SU-DHL-6 (cell line): ENCODE measurements around the gene C1orf232.

Source experiments
- H2AFZ ChIP-seq: fragments of 200-600 bp; sonication (generic); 2 replicates; pipeline ENCODE4 v1.6.1; 2014; ENCODE audit warnings: low read depth, mild to moderate bottlenecking, moderate library complexity, mixed read lengths, antibody characterized with exemption, low read length; ENCODE audit not compliant: severe bottlenecking
- H3F3A ChIP-seq: fragments of 200-600 bp; shearing (Covaris generic); 2 replicates; pipeline ENCODE4 v1.6.0; 2016; ENCODE audit warnings: antibody characterized with exemption, mild to moderate bottlenecking; ENCODE audit not compliant: insufficient read depth
- H3K27ac ChIP-seq: fragments of 200-600 bp; sonication (generic); 2 replicates; pipeline ENCODE4 v1.5.1; 2016; ENCODE audit warnings: low read depth, mild to moderate bottlenecking, low read length, moderate library complexity, mixed read lengths
- H3K27me3 ChIP-seq: fragments of 200-600 bp; sonication (generic), shearing (Covaris generic); 2 replicates; pipeline ENCODE4 v1.6.0; 2014; ENCODE audit warnings: mild to moderate bottlenecking, low read length
- H3K36me3 ChIP-seq: fragments of 200-600 bp; sonication (generic); 2 replicates; pipeline ENCODE4 v1.6.1; 2014; ENCODE audit warnings: mild to moderate bottlenecking, low read length, mixed read lengths
- H3K4me2 ChIP-seq: fragments of 300-600, 200-600 bp; shearing (Covaris generic), sonication (generic); 2 replicates; pipeline ENCODE4 v1.6.0; 2014; ENCODE audit warnings: low read length, low read depth, mild to moderate bottlenecking; ENCODE audit not compliant: poor library complexity, severe bottlenecking
- H3K4me3 ChIP-seq: fragments of 200-600 bp; sonication (generic); 2 replicates; pipeline ENCODE4 v1.5.1; 2014; ENCODE audit warnings: antibody characterized with exemption, low read length, mild to moderate bottlenecking, mixed read lengths; ENCODE audit not compliant: insufficient read depth, poor library complexity, severe bottlenecking
- H3K79me2 ChIP-seq: fragments of 200-600 bp; sonication (generic); 2 replicates; pipeline ENCODE4 v1.6.1; 2014; ENCODE audit warnings: mild to moderate bottlenecking, low read length, moderate library complexity; ENCODE audit not compliant: insufficient read depth
- H3K9ac ChIP-seq: fragments of 200-600 bp; sonication (generic); 2 replicates; pipeline ENCODE4 v1.7.0; 2014; ENCODE audit warnings: mild to moderate bottlenecking, low read length
- H3K9me2 ChIP-seq: fragments of 200-600 bp; sonication (generic); replicated peaks from 2 replicates; pipeline ENCODE4 v1.6.1; 2014; ENCODE audit warnings: low read length; ENCODE audit not compliant: insufficient read depth
- H3K9me3 ChIP-seq: fragments of 200-600 bp; sonication (generic); 2 replicates; pipeline ENCODE4 v1.6.1; 2014; ENCODE audit warnings: low read length, mixed read lengths; ENCODE audit not compliant: insufficient read depth
- H4K20me1 ChIP-seq: fragments of 200-600 bp; sonication (generic); 2 replicates; pipeline ENCODE4 v1.6.1; 2014; ENCODE audit warnings: low read depth, mild to moderate bottlenecking, antibody characterized with exemption, low read length, moderate library complexity, mixed read lengths
- EZH2phosphoT487 ChIP-seq: fragments of 200-600 bp; sonication (generic), shearing (Covaris generic); conservative IDR thresholded peaks from 2 replicates; pipeline ENCODE4 v1.6.1; 2018; ENCODE audit warnings: mild to moderate bottlenecking, antibody characterized with exemption, low read length, moderate library complexity, mixed read lengths
- TF ChIP-seq, protein P1 (sequence below): fragments of 200-600 bp; sonication (generic); IDR thresholded peaks from one replicate; pipeline ENCODE4 v1.5.1; 2017; ENCODE audit warnings: antibody characterized with exemption, mild to moderate bottlenecking, low read length, moderate library complexity; ENCODE audit not compliant: insufficient read depth, poor library complexity, severe bottlenecking

C1orf232 gene

DNA sequence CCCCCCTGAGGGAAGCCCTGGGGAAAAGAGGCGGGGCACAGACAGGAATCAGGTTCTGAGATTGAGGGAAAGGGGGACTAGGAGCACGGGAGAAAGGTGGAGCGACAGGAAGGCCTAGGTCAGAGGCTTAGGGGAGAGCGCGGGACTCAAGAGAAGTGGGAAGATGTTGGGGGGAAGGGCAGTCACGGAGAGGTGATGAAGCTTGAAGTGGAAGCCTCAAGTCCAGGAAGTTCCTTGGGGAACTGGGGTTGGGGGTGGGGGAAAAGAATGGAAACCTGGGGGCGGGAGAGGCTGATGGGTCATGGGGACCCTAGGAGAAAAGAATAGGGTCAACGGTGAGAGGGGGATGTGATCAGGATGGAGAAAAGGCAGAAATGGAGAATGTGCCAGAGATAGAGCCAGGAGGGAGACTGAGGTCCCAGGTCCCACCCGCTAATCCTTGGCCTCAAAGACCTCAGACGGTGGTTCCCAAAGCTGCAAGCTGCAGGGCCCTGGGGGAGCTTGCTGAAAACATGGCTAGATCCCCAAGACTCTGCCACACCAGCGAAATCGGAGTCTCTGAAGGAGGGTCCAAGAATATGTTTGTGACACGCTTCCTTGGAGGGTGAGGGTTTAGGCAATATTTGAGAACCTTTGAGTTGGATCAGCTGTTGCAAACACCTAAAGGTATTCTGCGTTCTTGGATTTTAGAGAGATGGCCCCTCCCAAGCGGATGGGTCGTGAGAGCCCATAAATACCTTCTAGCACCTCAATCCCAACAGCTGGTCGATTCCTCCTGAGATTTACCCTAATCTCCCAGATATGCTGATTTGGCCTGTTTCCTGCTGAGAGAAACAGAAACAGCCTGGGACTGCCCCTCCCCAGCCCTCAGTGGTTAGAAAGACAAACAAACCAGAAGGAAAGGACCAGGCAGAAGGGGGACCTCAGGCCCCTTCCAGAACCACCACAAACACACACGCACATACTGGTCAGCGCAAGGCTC, 3.6 kb downstream of the C1orf232 start:
- no peak overlapping the region for H3K9ac ChIP-seq
- H3K27ac ChIP-seq: no peak overlapping the region
- H3F3A ChIP-seq: no peaks in the 10 kb centered on the region
- H3K9me2 ChIP-seq: no peaks in the 10 kb centered on the region
- no peaks in the 10 kb centered on the region for H3K9me3 ChIP-seq
- H2AFZ ChIP-seq: no peak overlapping the region
- no peaks in the 10 kb centered on the region for H4K20me1 ChIP-seq
- H3K36me3 ChIP-seq: no peaks in the 10 kb centered on the region
- no peak overlapping the region for H3K4me3 ChIP-seq
- TF ChIP-seq EZH2phosphoT487: no peak
- TF ChIP-seq, protein P1, sequence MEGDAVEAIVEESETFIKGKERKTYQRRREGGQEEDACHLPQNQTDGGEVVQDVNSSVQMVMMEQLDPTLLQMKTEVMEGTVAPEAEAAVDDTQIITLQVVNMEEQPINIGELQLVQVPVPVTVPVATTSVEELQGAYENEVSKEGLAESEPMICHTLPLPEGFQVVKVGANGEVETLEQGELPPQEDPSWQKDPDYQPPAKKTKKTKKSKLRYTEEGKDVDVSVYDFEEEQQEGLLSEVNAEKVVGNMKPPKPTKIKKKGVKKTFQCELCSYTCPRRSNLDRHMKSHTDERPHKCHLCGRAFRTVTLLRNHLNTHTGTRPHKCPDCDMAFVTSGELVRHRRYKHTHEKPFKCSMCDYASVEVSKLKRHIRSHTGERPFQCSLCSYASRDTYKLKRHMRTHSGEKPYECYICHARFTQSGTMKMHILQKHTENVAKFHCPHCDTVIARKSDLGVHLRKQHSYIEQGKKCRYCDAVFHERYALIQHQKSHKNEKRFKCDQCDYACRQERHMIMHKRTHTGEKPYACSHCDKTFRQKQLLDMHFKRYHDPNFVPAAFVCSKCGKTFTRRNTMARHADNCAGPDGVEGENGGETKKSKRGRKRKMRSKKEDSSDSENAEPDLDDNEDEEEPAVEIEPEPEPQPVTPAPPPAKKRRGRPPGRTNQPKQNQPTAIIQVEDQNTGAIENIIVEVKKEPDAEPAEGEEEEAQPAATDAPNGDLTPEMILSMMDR: no peak
- no peaks in the 10 kb centered on the region for H3K27me3 ChIP-seq
- H3K4me2 ChIP-seq: no peak overlapping the region
- H3K79me2 ChIP-seq: peaks cover 3% of the 10 kb centered on the region

DNA sequence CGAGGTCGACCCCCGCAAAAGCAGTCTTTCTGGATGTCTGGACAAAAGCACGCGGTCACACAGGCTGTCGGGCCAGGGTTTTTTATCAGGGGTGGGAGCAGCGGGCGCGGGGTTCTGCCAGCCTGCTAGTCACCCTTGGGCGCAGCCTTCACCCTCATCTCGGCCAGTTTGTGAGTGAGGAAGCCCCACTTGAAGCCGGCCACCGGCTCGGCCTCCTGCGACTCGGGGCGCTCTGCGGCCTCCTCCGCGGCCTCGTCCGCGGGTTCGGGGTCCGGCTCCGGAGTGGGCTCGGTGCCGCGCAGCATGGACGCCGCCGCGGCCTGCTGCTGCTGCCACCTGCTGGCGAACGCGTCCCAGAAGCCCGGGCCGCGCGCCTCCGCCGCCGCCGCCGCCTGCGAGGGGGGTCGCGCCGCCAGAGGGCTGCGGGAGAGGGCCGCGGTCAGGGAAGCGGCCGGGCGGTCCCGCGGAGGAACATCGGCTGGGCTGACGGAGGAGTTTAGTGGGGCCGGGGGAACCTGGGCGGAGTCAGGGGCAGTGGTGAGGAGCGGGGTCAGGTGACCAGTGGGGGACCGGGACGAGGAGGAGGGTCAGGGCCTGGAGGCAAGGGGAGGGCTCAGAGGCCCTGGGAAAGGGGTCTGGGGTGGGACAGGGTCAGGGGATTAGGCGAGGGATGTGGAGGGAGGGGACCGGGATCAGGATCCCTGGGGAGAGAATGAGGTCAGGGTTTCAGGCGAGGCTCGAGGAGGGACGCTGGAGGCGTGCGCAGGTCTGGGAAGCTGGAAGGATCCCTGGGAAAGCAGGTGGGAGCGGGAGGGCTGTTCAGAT, 4.5 kb downstream of the C1orf232 start:
- H3K4me2 ChIP-seq: no peak overlapping the region
- no peak for TF ChIP-seq EZH2phosphoT487
- TF ChIP-seq, protein P1: peak; percentile 22
- H3K4me3 ChIP-seq: no peak overlapping the region
- H3K79me2 ChIP-seq: no peaks in the 10 kb centered on the region
- H3K36me3 ChIP-seq: no peaks in the 10 kb centered on the region
- H3K9ac ChIP-seq: no peak overlapping the region
- H3F3A ChIP-seq: no peaks in the 10 kb centered on the region
- no peak overlapping the region for H3K27ac ChIP-seq
- no peak overlapping the region for H2AFZ ChIP-seq
- H3K27me3 ChIP-seq: no peaks in the 10 kb centered on the region
- no peaks in the 10 kb centered on the region for H3K9me3 ChIP-seq
- H3K9me2 ChIP-seq: no peaks in the 10 kb centered on the region
- no peaks in the 10 kb centered on the region for H4K20me1 ChIP-seq

GRCh38 chr1:26163684-26164035, 5.1 kb downstream of the C1orf232 start:
- H3K36me3 ChIP-seq: no peaks in the 10 kb centered on the region
- H3K4me2 ChIP-seq: no peak overlapping the region
- no peak for TF ChIP-seq EZH2phosphoT487
- TF ChIP-seq, protein P1: no peak
- no peaks in the 10 kb centered on the region for H3K9me2 ChIP-seq
- H2AFZ ChIP-seq: no peak overlapping the region
- H3K4me3 ChIP-seq: no peak overlapping the region
- no peaks in the 10 kb centered on the region for H3K79me2 ChIP-seq
- H3K9ac ChIP-seq: no peak overlapping the region
- no peaks in the 10 kb centered on the region for H3K9me3 ChIP-seq
- no peaks in the 10 kb centered on the region for H4K20me1 ChIP-seq
- H3F3A ChIP-seq: no peaks in the 10 kb centered on the region
- H3K27me3 ChIP-seq: no peaks in the 10 kb centered on the region
- H3K27ac ChIP-seq: no peak overlapping the region
